WTC11 (cell line): ENCODE data around the gene NFIC. TPM values are rescaled to one million over a fixed set of nuclear protein-coding genes. Genes with fewer than 3 reads are reported as not detected.

Experiments
- ATAC-seq: fragments of 200-7000 bp; cut with Tn5 transposase; 2 replicates; pipeline ENCODE4 v1.10.0; 2021; ENCODE audit warnings: mild to moderate bottlenecking, moderate library complexity
- CTCF ChIA-PET: fragments of 300-600 bp; sonication (Branson Sonifier 250); formaldehyde crosslinking; loops from one replicate; lab custom pipeline; 2021; ENCODE audit warnings: antibody characterized with exemption; lab: Charles Lee
- POLR2A ChIA-PET: fragments of 350-600 bp; sonication (Branson Sonifier 250); formaldehyde crosslinking; loops from one replicate; lab custom pipeline; 2021; ENCODE audit warnings: antibody characterized with exemption; lab: Charles Lee
- DNase-seq: peaks from one replicate; pipeline ENCODE4 v3.0.0; 2021; ENCODE audit warnings: low spot score
- H3K27ac Mint-ChIP-seq: 2 replicates; pipeline ENCODE4 v1.8.0; 2021; ENCODE audit warnings: mixed read lengths
- H3K27me3 Mint-ChIP-seq: 2 replicates; pipeline ENCODE4 v1.8.0; 2021; ENCODE audit warnings: low read depth, mild to moderate bottlenecking, moderate library complexity, mixed read lengths
- H3K36me3 Mint-ChIP-seq: 2 replicates; pipeline ENCODE4 v1.8.0; 2021; ENCODE audit warnings: mixed read lengths
- H3K4me1 Mint-ChIP-seq: 2 replicates; pipeline ENCODE4 v1.8.0; 2022; ENCODE audit warnings: mixed read lengths
- H3K4me3 Mint-ChIP-seq: 2 replicates; pipeline ENCODE4 v1.8.0; 2021; ENCODE audit warnings: mild to moderate bottlenecking, moderate library complexity, mixed read lengths
- H3K9me3 Mint-ChIP-seq: 2 replicates; pipeline ENCODE4 v1.8.0; 2021; ENCODE audit warnings: mixed read lengths
- ATF2 ChIP-seq: sonication (generic); formaldehyde crosslinking; IDR thresholded peaks from 2 replicates; pipeline ENCODE4 v1.8.1; 2022; ENCODE audit warnings: low read depth, missing genetic modification reagents, borderline replicate concordance
- ATF3 ChIP-seq: sonication (generic); formaldehyde crosslinking; conservative IDR thresholded peaks from 2 replicates; pipeline ENCODE4 v1.8.1; 2022; ENCODE audit warnings: mild to moderate bottlenecking, missing genetic modification reagents
- CREM ChIP-seq: sonication (generic); formaldehyde crosslinking; IDR thresholded peaks from 2 replicates; pipeline ENCODE4 v1.8.1; 2022; ENCODE audit warnings: mild to moderate bottlenecking, missing genetic modification reagents, moderate library complexity
- E2F4 ChIP-seq: sonication (generic); formaldehyde crosslinking; IDR thresholded peaks from 2 replicates; pipeline ENCODE4 v1.8.1; 2022; ENCODE audit warnings: low read depth, mild to moderate bottlenecking, moderate library complexity, missing genetic modification reagents, borderline replicate concordance
- E2F5 ChIP-seq: sonication (generic); formaldehyde crosslinking; IDR thresholded peaks from 2 replicates; pipeline ENCODE4 v1.8.1; 2022; ENCODE audit warnings: mild to moderate bottlenecking, moderate library complexity, missing genetic modification reagents
- FOXP1 ChIP-seq: sonication (generic); formaldehyde crosslinking; IDR thresholded peaks from 2 replicates; pipeline ENCODE4 v1.8.0; 2022; ENCODE audit warnings: missing genetic modification reagents, mild to moderate bottlenecking, moderate library complexity, borderline replicate concordance
- IRF1 ChIP-seq: sonication (generic); formaldehyde crosslinking; IDR thresholded peaks from 2 replicates; pipeline ENCODE4 v1.8.0; 2023; ENCODE audit warnings: missing genetic modification reagents
- MLX ChIP-seq: sonication (generic); formaldehyde crosslinking; IDR thresholded peaks from 2 replicates; pipeline ENCODE4 v1.8.1; 2023; ENCODE audit warnings: mild to moderate bottlenecking, missing genetic modification reagents, moderate library complexity
- MXD4 ChIP-seq: fragments of 250-450 bp; sonication (Bioruptor Pico); IDR thresholded peaks from 2 replicates; pipeline ENCODE4 v1.8.0; 2021; ENCODE audit warnings: mild to moderate bottlenecking, moderate library complexity, borderline replicate concordance
- MYBL2 ChIP-seq: sonication (generic); formaldehyde crosslinking; IDR thresholded peaks from 2 replicates; pipeline ENCODE4 v1.8.1; 2023; ENCODE audit warnings: mild to moderate bottlenecking, moderate library complexity, missing genetic modification reagents
- NR1H2 ChIP-seq: sonication (generic); formaldehyde crosslinking; IDR thresholded peaks from 2 replicates; pipeline ENCODE4 v1.9.0; 2021; ENCODE audit warnings: mild to moderate bottlenecking, moderate library complexity, missing genetic modification reagents
- NR3C1 ChIP-seq: sonication (generic); formaldehyde crosslinking; conservative IDR thresholded peaks from 2 replicates; pipeline ENCODE4 v1.8.1; 2023; ENCODE audit warnings: low read depth, mild to moderate bottlenecking, missing genetic modification reagents
- TEAD4 ChIP-seq: sonication (generic); formaldehyde crosslinking; IDR thresholded peaks from 2 replicates; pipeline ENCODE4 v1.8.0; 2022; ENCODE audit warnings: mild to moderate bottlenecking, missing genetic modification reagents
- TP53 ChIP-seq: sonication (generic); formaldehyde crosslinking; IDR thresholded peaks from 2 replicates; pipeline ENCODE4 v1.8.1; 2023; ENCODE audit warnings: mild to moderate bottlenecking, missing genetic modification reagents
- USF2 ChIP-seq: sonication (generic); formaldehyde crosslinking; IDR thresholded peaks from 2 replicates; pipeline ENCODE4 v1.8.1; 2023; ENCODE audit warnings: mild to moderate bottlenecking, missing genetic modification reagents, moderate library complexity
- ZNF671 ChIP-seq: fragments of 250-450 bp; sonication (Bioruptor Pico); IDR thresholded peaks from 2 replicates; pipeline ENCODE4 v1.8.0; 2021; ENCODE audit warnings: mild to moderate bottlenecking
- total RNA-seq: library from RNA; stranded (reverse); gene quantifications from 3 replicates; pipeline ENCODE4 v1.2.3, GENCODE V29; 2021

Gene NFIC
- total RNA-seq, 1 experiment from 2014 or later = 3.5 TPM

GRCh38 chr19:3459965-3460582, 93.7 kb downstream of the NFIC start:
- ATAC-seq (no peak), DNase-seq (no peak)
- peaks cover 15% of the 10 kb centered on the region for H3K4me1 Mint-ChIP-seq
- POLR2A ChIA-PET = no interaction called here
- no peaks in the 10 kb centered on the region for H3K36me3 Mint-ChIP-seq
- H3K4me3 Mint-ChIP-seq = no peak overlapping the region
- CTCF ChIA-PET = interaction anchor here (1.6 kb wide), 1 partner anchor 16 kb away, joined by 4 read pairs; no protein-coding TSS in a partner anchor
- peaks cover 57% of the 10 kb centered on the region for H3K27me3 Mint-ChIP-seq
- TF ChIP-seq ZNF671 = no peak
- TF ChIP-seq ATF2 = no peak
- no peak for TF ChIP-seq TEAD4 (CRISPR knock-in tag)
- no peak for TF ChIP-seq NR1H2 (CRISPR knock-in tag)
- TF ChIP-seq E2F4 (CRISPR knock-in tag) = no peak
- no peak for TF ChIP-seq USF2 (CRISPR knock-in tag)
- TF ChIP-seq NR3C1 = no peak
- no peak for TF ChIP-seq FOXP1 (CRISPR knock-in tag)
- TF ChIP-seq TP53 (CRISPR knock-in tag) = no peak
- TF ChIP-seq IRF1 (CRISPR knock-in tag) = no peak
- TF ChIP-seq MXD4 (CRISPR knock-in tag) = no peak
- no peak for TF ChIP-seq MLX
- no peak for TF ChIP-seq CREM
- no peak for TF ChIP-seq ATF3 (CRISPR knock-in tag)
- TF ChIP-seq E2F5 (CRISPR knock-in tag) = no peak
- TF ChIP-seq, all 79 proteins: peak for 0
- H3K27ac Mint-ChIP-seq = no peak overlapping the region
- no peaks in the 10 kb centered on the region for H3K9me3 Mint-ChIP-seq

- no peak overlapping the region for H3K27ac Mint-ChIP-seq
- TF ChIP-seq MYBL2 (CRISPR knock-in tag) = no peak
- peaks cover 2% of the 10 kb centered on the region for H3K36me3 Mint-ChIP-seq
- H3K4me1 Mint-ChIP-seq = peaks cover 17% of the 10 kb centered on the region
- DNase-seq = no peak
- ChIA-PET POLR2A (no interaction called here), CTCF (interaction anchor here (0.8 to 2.5 kb wide), 7 partner anchors 17 to 178 kb away, joined by 3 to 21 read pairs (median 4); no protein-coding TSS in a partner anchor)
- H3K9me3 Mint-ChIP-seq = peaks cover 3% of the 10 kb centered on the region
- peaks cover 78% of the 10 kb centered on the region for H3K27me3 Mint-ChIP-seq
- H3K4me3 Mint-ChIP-seq = peak overlapping the region; percentile 54
- ATAC-seq = peak; percentile 17
Observed at GRCh38 chr19:3462991-3463713, 96.8 kb downstream of the NFIC start.
